ENCODE results near the gene NAXD.

Gene NAXD

GRCh38 chr13:110638814-110639806 is 23.8 kb downstream of the NAXD start:
- Histone ChIP-seq H3K27ac (ENCODE audit: low read depth, low read length) (no peak overlapping the region), H3K36me3 (ENCODE audit: control insufficient read depth, insufficient read depth, low read length) (peaks cover 97% of the 10 kb centered on the region), H3K27me3 (ENCODE audit: control insufficient read depth, insufficient read depth, low read length) (no peaks in the 10 kb centered on the region), H3K4me3 (ENCODE audit: low read depth, low read length) (no peak overlapping the region), H3K9ac (ENCODE audit: low read length) (no peak overlapping the region), H3K4me1 (ENCODE audit: control insufficient read depth, insufficient read depth, low read length) (no peaks in the 10 kb centered on the region), H3K9me3 (ENCODE audit: control insufficient read depth, insufficient read depth, low read depth, low read length) (no peaks in the 10 kb centered on the region)

- H3K27ac ChIP-seq (ENCODE audit: low read depth, low read length) = no peak overlapping the region
- peaks cover 94% of the 10 kb centered on the region for H3K36me3 ChIP-seq (ENCODE audit: control insufficient read depth, insufficient read depth, low read length)
- H3K9ac ChIP-seq (ENCODE audit: low read length) = no peak overlapping the region
- no peak overlapping the region for H3K4me3 ChIP-seq (ENCODE audit: low read depth, low read length)
- no peaks in the 10 kb centered on the region for H3K27me3 ChIP-seq (ENCODE audit: control insufficient read depth, insufficient read depth, low read length)
- no peaks in the 10 kb centered on the region for H3K9me3 ChIP-seq (ENCODE audit: control insufficient read depth, insufficient read depth, low read depth, low read length)
- H3K4me1 ChIP-seq (ENCODE audit: control insufficient read depth, insufficient read depth, low read length) = peaks cover 4% of the 10 kb centered on the region; the same call in 1 of the 2 replicates
These were observed 24.6 kb downstream of the NAXD start for GRCh38 chr13:110639935-110640334.

- H3K4me1 ChIP-seq (ENCODE audit: control insufficient read depth, insufficient read depth, low read length) = peaks cover 10% of the 10 kb centered on the region; the same call in 1 of the 2 replicates
- H3K4me3 ChIP-seq (ENCODE audit: low read depth, low read length) = no peak overlapping the region
- peaks cover 87% of the 10 kb centered on the region for H3K36me3 ChIP-seq (ENCODE audit: control insufficient read depth, insufficient read depth, low read length)
- no peak overlapping the region for H3K27ac ChIP-seq (ENCODE audit: low read depth, low read length)
- H3K9me3 ChIP-seq (ENCODE audit: control insufficient read depth, insufficient read depth, low read depth, low read length) = no peaks in the 10 kb centered on the region
- no peak overlapping the region for H3K9ac ChIP-seq (ENCODE audit: low read length)
- H3K27me3 ChIP-seq (ENCODE audit: control insufficient read depth, insufficient read depth, low read length) = no peaks in the 10 kb centered on the region
These were observed 25.3 kb downstream of the NAXD start for GRCh38 chr13:110640591-110641029.

- Histone ChIP-seq H3K4me1 (ENCODE audit: control insufficient read depth, insufficient read depth, low read length) (peaks cover 10% of the 10 kb centered on the region; the same call in 1 of the 2 replicates), H3K9me3 (ENCODE audit: control insufficient read depth, insufficient read depth, low read depth, low read length) (no peaks in the 10 kb centered on the region), H3K4me3 (ENCODE audit: low read depth, low read length) (no peak overlapping the region), H3K27me3 (ENCODE audit: control insufficient read depth, insufficient read depth, low read length) (no peaks in the 10 kb centered on the region), H3K27ac (ENCODE audit: low read depth, low read length) (no peak overlapping the region), H3K36me3 (ENCODE audit: control insufficient read depth, insufficient read depth, low read length) (peaks cover 80% of the 10 kb centered on the region), H3K9ac (ENCODE audit: low read length) (no peak overlapping the region)
These were observed 26.0 kb downstream of the NAXD start for GRCh38 chr13:110641055-110642015.

GRCh38 chr13:110642291-110642981 is 27.1 kb downstream of the NAXD start:
- Histone ChIP-seq H3K27me3 (ENCODE audit: control insufficient read depth, insufficient read depth, low read length) (no peaks in the 10 kb centered on the region), H3K27ac (ENCODE audit: low read depth, low read length) (no peak overlapping the region), H3K9me3 (ENCODE audit: control insufficient read depth, insufficient read depth, low read depth, low read length) (no peaks in the 10 kb centered on the region), H3K9ac (ENCODE audit: low read length) (no peak overlapping the region), H3K4me1 (ENCODE audit: control insufficient read depth, insufficient read depth, low read length) (peaks cover 10% of the 10 kb centered on the region; the same call in 1 of the 2 replicates), H3K36me3 (ENCODE audit: control insufficient read depth, insufficient read depth, low read length) (peaks cover 69% of the 10 kb centered on the region), H3K4me3 (ENCODE audit: low read depth, low read length) (no peak overlapping the region)

- H3K9ac ChIP-seq (ENCODE audit: low read length) = no peak overlapping the region
- no peaks in the 10 kb centered on the region for H3K27me3 ChIP-seq (ENCODE audit: control insufficient read depth, insufficient read depth, low read length)
- no peaks in the 10 kb centered on the region for H3K9me3 ChIP-seq (ENCODE audit: control insufficient read depth, insufficient read depth, low read depth, low read length)
- peaks cover 10% of the 10 kb centered on the region; the same call in 1 of the 2 replicates for H3K4me1 ChIP-seq (ENCODE audit: control insufficient read depth, insufficient read depth, low read length)
- peaks cover 60% of the 10 kb centered on the region for H3K36me3 ChIP-seq (ENCODE audit: control insufficient read depth, insufficient read depth, low read length)
- H3K27ac ChIP-seq (ENCODE audit: low read depth, low read length) = no peak overlapping the region
- H3K4me3 ChIP-seq (ENCODE audit: low read depth, low read length) = no peak overlapping the region
These were observed 28.0 kb downstream of the NAXD start for GRCh38 chr13:110643324-110643723.

GRCh38 chr13:110643768-110644421 is 28.6 kb downstream of the NAXD start:
- H3K9me3 ChIP-seq (ENCODE audit: control insufficient read depth, insufficient read depth, low read depth, low read length) = no peaks in the 10 kb centered on the region
- no peak overlapping the region for H3K4me3 ChIP-seq (ENCODE audit: low read depth, low read length)
- peaks cover 54% of the 10 kb centered on the region for H3K36me3 ChIP-seq (ENCODE audit: control insufficient read depth, insufficient read depth, low read length)
- no peak overlapping the region for H3K27ac ChIP-seq (ENCODE audit: low read depth, low read length)
- H3K4me1 ChIP-seq (ENCODE audit: control insufficient read depth, insufficient read depth, low read length) = peaks cover 10% of the 10 kb centered on the region; the same call in 1 of the 2 replicates
- no peaks in the 10 kb centered on the region for H3K27me3 ChIP-seq (ENCODE audit: control insufficient read depth, insufficient read depth, low read length)
- no peak overlapping the region for H3K9ac ChIP-seq (ENCODE audit: low read length)

GRCh38 chr13:110644892-110645521 is 29.7 kb downstream of the NAXD start:
- no peaks in the 10 kb centered on the region for H3K27me3 ChIP-seq (ENCODE audit: control insufficient read depth, insufficient read depth, low read length)
- peaks cover 10% of the 10 kb centered on the region; the same call in 1 of the 2 replicates for H3K4me1 ChIP-seq (ENCODE audit: control insufficient read depth, insufficient read depth, low read length)
- H3K36me3 ChIP-seq (ENCODE audit: control insufficient read depth, insufficient read depth, low read length) = peaks cover 43% of the 10 kb centered on the region
- no peak overlapping the region for H3K4me3 ChIP-seq (ENCODE audit: low read depth, low read length)
- H3K9me3 ChIP-seq (ENCODE audit: control insufficient read depth, insufficient read depth, low read depth, low read length) = no peaks in the 10 kb centered on the region
- H3K9ac ChIP-seq (ENCODE audit: low read length) = no peak overlapping the region
- no peak overlapping the region for H3K27ac ChIP-seq (ENCODE audit: low read depth, low read length)

GRCh38 chr13:110645750-110646149 is 30.4 kb downstream of the NAXD start:
- Histone ChIP-seq H3K27ac (ENCODE audit: low read depth, low read length) (no peak overlapping the region), H3K4me3 (ENCODE audit: low read depth, low read length) (no peak overlapping the region), H3K36me3 (ENCODE audit: control insufficient read depth, insufficient read depth, low read length) (peaks cover 41% of the 10 kb centered on the region), H3K9ac (ENCODE audit: low read length) (no peak overlapping the region), H3K9me3 (ENCODE audit: control insufficient read depth, insufficient read depth, low read depth, low read length) (no peaks in the 10 kb centered on the region), H3K27me3 (ENCODE audit: control insufficient read depth, insufficient read depth, low read length) (no peaks in the 10 kb centered on the region), H3K4me1 (ENCODE audit: control insufficient read depth, insufficient read depth, low read length) (peaks cover 10% of the 10 kb centered on the region; the same call in 1 of the 2 replicates)
